H1 (cell line): ENCODE results near the gene ANAPC7. TPM values are rescaled to one million over a fixed set of nuclear protein-coding genes. Genes with fewer than 3 reads are reported as not detected.

Experiments used
- CTCF ChIA-PET: fragments of 300-600 bp; sonication (Branson Sonifier 250); formaldehyde crosslinking; loops from one replicate; lab custom pipeline; 2021; ENCODE audit not compliant: partially characterized antibody; lab: Charles Lee
- POLR2A ChIA-PET: fragments of 300-600 bp; sonication (Branson Sonifier 250); formaldehyde crosslinking; loops from one replicate; lab custom pipeline; 2021; ENCODE audit warnings: inconsistent platforms; ENCODE audit not compliant: partially characterized antibody; lab: Charles Lee
- DNase-seq, 2 experiments: peaks; one replicate each; pipeline versions ENCODE4 v3.0.0 to v3.0.0-alpha.2; 2010 to 2022; ENCODE audit warnings: low spot score in 2 of 2, low read depth in 1 of 2, mixed read lengths in 1 of 2
- FAIRE-seq: peaks from 2 replicates; lab custom pipeline; 2011; peaks lifted over from hg19 to GRCh38; lab: Jason Lieb, UNC
- H2AFZ ChIP-seq: 2 replicates; pipeline ENCODE4 v1.8.1; 2012; ENCODE audit warnings: low read length, inconsistent platforms
- H2AK5ac ChIP-seq: 2 replicates; pipeline ENCODE4 v1.6.1; 2013; ENCODE audit warnings: low read depth, low read length
- H2BK120ac ChIP-seq: replicated peaks from 2 replicates; pipeline ENCODE3; 2013; ENCODE audit warnings: low read depth, low read length, inconsistent platforms
- H2BK12ac ChIP-seq: 2 replicates; pipeline ENCODE4 v1.6.1; 2013; ENCODE audit warnings: low read depth, low read length
- H2BK15ac ChIP-seq: 2 replicates; pipeline ENCODE4 v1.6.1; 2013; ENCODE audit warnings: low read length
- H2BK20ac ChIP-seq: 2 replicates; pipeline ENCODE4 v1.6.1; 2013; ENCODE audit warnings: low read length
- H2BK5ac ChIP-seq: 2 replicates; pipeline ENCODE4 v1.6.1; 2013; ENCODE audit warnings: low read depth, low read length
- H3K14ac ChIP-seq: 2 replicates; pipeline ENCODE4 v1.6.1; 2013; ENCODE audit warnings: inconsistent platforms; ENCODE audit not compliant: insufficient read length
- H3K18ac ChIP-seq: 2 replicates; pipeline ENCODE4 v1.6.1; 2013; ENCODE audit warnings: low read length; ENCODE audit errors: extremely low read depth
- H3K23ac ChIP-seq: 2 replicates; pipeline ENCODE4 v1.6.1; 2013; ENCODE audit warnings: inconsistent platforms; ENCODE audit not compliant: insufficient read length
- H3K23me2 ChIP-seq: 2 replicates; pipeline ENCODE4 v1.6.1; 2013; ENCODE audit warnings: low read depth, low read length
- H3K27ac ChIP-seq: 2 replicates; pipeline ENCODE4 v1.6.1; 2011; ENCODE audit warnings: low read depth, low read length, inconsistent platforms
- H3K27me3 ChIP-seq, 4 experiments: replicated peaks in 1 of 4; 1 replicate in 1 of 4; 2 replicates in 3 of 4; pipeline versions ENCODE4 v1.6.1 to v1.8.1; 2011 to 2013; ENCODE audit warnings: low read length in 3 of 4, mild to moderate bottlenecking in 3 of 4, inconsistent platforms in 2 of 4, mixed read lengths in 2 of 4, moderate library complexity in 1 of 4; ENCODE audit not compliant: control insufficient read depth in 3 of 4, insufficient read depth in 3 of 4; ENCODE audit errors: extremely low read depth in 1 of 4
- H3K36me3 ChIP-seq, 4 experiments: 2 replicates each; pipeline versions ENCODE4 v1.6.1 to v1.8.1; 2011 to 2013; ENCODE audit warnings: mild to moderate bottlenecking in 4 of 4, low read length in 3 of 4, moderate library complexity in 2 of 4, control low read depth in 1 of 4, inconsistent platforms in 1 of 4; ENCODE audit not compliant: insufficient read depth in 4 of 4, control insufficient read depth in 2 of 4
- H3K4ac ChIP-seq: replicated peaks from 2 replicates; pipeline ENCODE3; 2013; ENCODE audit warnings: low read length, low read depth, mixed read lengths, inconsistent platforms; ENCODE audit not compliant: insufficient read length
- H3K4me1 ChIP-seq, 4 experiments: replicated peaks in 1 of 4; 1 replicate in 1 of 4; 2 replicates in 3 of 4; pipeline versions ENCODE4 v1.6.1 to v1.8.1; 2011 to 2013; ENCODE audit warnings: low read length in 3 of 4, inconsistent platforms in 2 of 4, mixed read lengths in 1 of 4; ENCODE audit not compliant: insufficient read depth in 4 of 4, control insufficient read depth in 3 of 4
- H3K4me2 ChIP-seq, 2 experiments: 2 replicates each; pipeline versions ENCODE4 v1.6.1 to v1.8.1; 2011 to 2013; ENCODE audit warnings: low read depth in 2 of 2, low read length in 2 of 2, control low read depth in 1 of 2, inconsistent platforms in 1 of 2, mild to moderate bottlenecking in 1 of 2; ENCODE audit not compliant: insufficient read depth in 1 of 2
- H3K4me3 ChIP-seq, 4 experiments: fragments of 200-600, 300-600 bp in 1 of 4; sonication (generic), shearing (Covaris generic), sonication (Bioruptor Twin) in 1 of 4; 2 replicates each; pipeline versions ENCODE4 v1.5.1 to v1.8.1; 2011 to 2016; ENCODE audit warnings: low read length in 4 of 4, low read depth in 3 of 4, control low read depth in 2 of 4, inconsistent platforms in 2 of 4, mild to moderate bottlenecking in 2 of 4, mixed read lengths in 1 of 4, moderate library complexity in 1 of 4; ENCODE audit not compliant: insufficient read depth in 2 of 4; ENCODE audit errors: extremely low read depth in 1 of 4
- H3K56ac ChIP-seq: replicated peaks from 2 replicates; pipeline ENCODE3; 2013; ENCODE audit warnings: low read depth, mild to moderate bottlenecking, mixed read lengths, low read length, inconsistent platforms; ENCODE audit not compliant: insufficient read length
- H3K79me1 ChIP-seq: 2 replicates; pipeline ENCODE4 v1.6.1; 2013; ENCODE audit warnings: low read depth, low read length, control low read depth
- H3K79me2 ChIP-seq, 2 experiments: 2 replicates each; pipeline versions ENCODE4 v1.6.1 to v1.8.1; 2012 to 2013; ENCODE audit warnings: low read length in 2 of 2, mild to moderate bottlenecking in 2 of 2, inconsistent platforms in 1 of 2; ENCODE audit not compliant: insufficient read depth in 2 of 2, control insufficient read depth in 1 of 2
- H3K9ac ChIP-seq, 4 experiments: replicated peaks in 1 of 4; 1 replicate in 1 of 4; 2 replicates in 3 of 4; pipeline versions ENCODE4 v1.6.1 to v1.8.1; 2011 to 2013; ENCODE audit warnings: low read depth in 3 of 4, low read length in 3 of 4, control low read depth in 2 of 4, mild to moderate bottlenecking in 2 of 4, moderate library complexity in 2 of 4, inconsistent platforms in 1 of 4; ENCODE audit errors: extremely low read depth in 1 of 4
- H3K9me3 ChIP-seq, 2 experiments: 2 replicates each; pipeline versions ENCODE4 v1.6.1 to v1.8.1; 2012 to 2013; ENCODE audit warnings: mild to moderate bottlenecking in 2 of 2, moderate library complexity in 2 of 2, control low read depth in 1 of 2, inconsistent platforms in 1 of 2, low read depth in 1 of 2, low read length in 1 of 2, mixed read lengths in 1 of 2; ENCODE audit not compliant: insufficient read depth in 2 of 2
- H4K20me1 ChIP-seq, 2 experiments: replicated peaks in 1 of 2; 2 replicates each; pipeline versions ENCODE3 to v1.8.1; 2011 to 2013; ENCODE audit warnings: inconsistent platforms in 2 of 2, low read length in 2 of 2, mild to moderate bottlenecking in 1 of 2; ENCODE audit not compliant: insufficient read depth in 2 of 2, control insufficient read depth in 1 of 2
- H4K5ac ChIP-seq: 2 replicates; pipeline ENCODE4 v1.6.1; 2013; ENCODE audit warnings: low read length, low read depth, mixed read lengths, inconsistent platforms; ENCODE audit not compliant: insufficient read length
- H4K8ac ChIP-seq: 2 replicates; pipeline ENCODE4 v1.8.0; 2013; ENCODE audit warnings: mild to moderate bottlenecking, moderate library complexity, low read length, inconsistent platforms; ENCODE audit not compliant: insufficient read depth; ENCODE audit errors: extremely low read depth
- H4K91ac ChIP-seq: replicated peaks from 2 replicates; pipeline ENCODE3; 2013; ENCODE audit warnings: low read length, mixed read lengths, inconsistent platforms; ENCODE audit not compliant: insufficient read length
- BRCA1 ChIP-seq: IDR thresholded peaks from 2 replicates; pipeline ENCODE4 v1.6.1; 2012; ENCODE audit warnings: low read depth, low read length, improper control_type of control experiment
- RFX5 ChIP-seq: IDR thresholded peaks from 2 replicates; pipeline ENCODE4 v1.6.1; 2011; ENCODE audit warnings: low read depth, low read length, improper control_type of control experiment, borderline replicate concordance
- SP4 ChIP-seq: IDR thresholded peaks from 2 replicates; pipeline ENCODE4 v1.6.1; 2012; ENCODE audit warnings: low read length, inconsistent platforms
- WGBS, 2 experiments: shearing (Covaris generic) in 1 of 2; methylation state at CpG; one replicate each; pipeline versions ENCODE4 v1.1.6 to v1.1.7; 2013 to 2015; ENCODE audit warnings: low lambda C conversion rate in 2 of 2, mixed read lengths in 2 of 2, inconsistent platforms in 1 of 2, low coverage in 1 of 2, missing lambda C conversion rate in 1 of 2; ENCODE audit not compliant: insufficient replicate concordance in 2 of 2, insufficient coverage in 1 of 2, insufficient read length in 1 of 2; ENCODE audit errors: extremely low coverage in 1 of 2, missing lambda C conversion rate in 1 of 2; 5-methylcytosine and 5-hydroxymethylcytosine counted together
- polyA plus RNA-seq, 7 experiments: library from polyadenylated mRNA; depleted of rRNA in 3 of 7; stranded (reverse) in 5 of 7; unstranded in 2 of 7; fragments of >200 nt in 5 of 7; fragments of 200-250 nt in 2 of 7; gene quantifications; 1 replicate in 5 of 7; 2 replicates in 1 of 7; 4 replicates in 1 of 7; pipeline versions ENCODE4 v1.2.1 to v1.2.3, GENCODE V29; 2011 to 2013; ENCODE audit warnings: missing spikeins in 2 of 7, mixed read lengths in 2 of 7
- total RNA-seq: library from RNA; stranded (reverse); fragmentation: NEBNext Ultra II Directional; extraction: Animal tissue kit (Norgen Biotek cat#: 25700); gene quantifications from 2 replicates; pipeline ENCODE4 v1.2.1, GENCODE V29; 2021

ANAPC7 gene
- total and polyA plus RNA-seq, 2 of the 8 experiments (the other 6 are each of a cell fraction or from before 2014, with no cell fraction given), result 72.8 to 105 TPM

GRCh38 chr12:110339184-110339952 is 64.1 kb downstream of the ANAPC7 start:
- Histone ChIP-seq H3K4me3 (no peak overlapping the region), H3K9me3 (no peaks in the 10 kb centered on the region), H4K5ac (no peak overlapping the region), H3K4me2 (no peak overlapping the region), H2BK20ac (no peak overlapping the region), H4K91ac (no peak overlapping the region), H3K27me3 (no peaks in the 10 kb centered on the region), H3K4ac (no peak overlapping the region), H3K56ac (no peak overlapping the region), H3K23ac (no peak overlapping the region), H3K18ac (no peak overlapping the region), H3K79me2 (no peaks in the 10 kb centered on the region), H2BK15ac (no peak overlapping the region), H2BK5ac (no peak overlapping the region), H3K23me2 (no peaks in the 10 kb centered on the region), H2BK12ac (no peak overlapping the region), H4K20me1 (peaks cover 10% of the 10 kb centered on the region in 2 experiments), H2BK120ac (no peak overlapping the region), H3K36me3 (peaks cover 73 to 99% (median 92%) of the 10 kb centered on the region in 4 experiments), H3K9ac (no peak overlapping the region), H3K14ac (no peak overlapping the region), H4K8ac (no peak overlapping the region), H2AK5ac (no peak overlapping the region), H2AFZ (no peak overlapping the region), H3K27ac (no peak overlapping the region), H3K79me1 (peaks cover 3% of the 10 kb centered on the region; the same call in 1 of the 2 replicates), H3K4me1 (no peaks in the 10 kb centered on the region)
- CTCF ChIA-PET, result interaction anchor here (1.0 to 1.7 kb wide), 6 partner anchors 9 to 92 kb away, joined by 3 to 5 read pairs (median 4); no protein-coding TSS in a partner anchor
- FAIRE-seq (no peak), DNase-seq (peak in 1 of 2 experiments; percentile 22)
- 93% methylated on average over 8 of the region's 8 CpGs; no CpG with 5 or more reads in 1 of the 2 experiments for WGBS, 2 experiments
- POLR2A ChIA-PET, result interaction anchor here (0.6 to 1.6 kb wide), 3 partner anchors 10 to 42 kb away, joined by 3 to 5 read pairs (median 3); no protein-coding TSS in a partner anchor
- TF ChIP-seq RFX5 (no peak), BRCA1 (no peak), SP4 (no peak)
